HG03354 (cell line): ENCODE data around the gene ABCB6.

Source experiments
- ATAC-seq: cut with Tn5 transposase; IDR thresholded peaks from one replicate; pipeline ENCODE4 v1.9.1; 2021; ENCODE audit warnings: mild to moderate bottlenecking; ENCODE audit not compliant: unreplicated experiment, poor library complexity, severe bottlenecking

Gene ABCB6

DNA sequence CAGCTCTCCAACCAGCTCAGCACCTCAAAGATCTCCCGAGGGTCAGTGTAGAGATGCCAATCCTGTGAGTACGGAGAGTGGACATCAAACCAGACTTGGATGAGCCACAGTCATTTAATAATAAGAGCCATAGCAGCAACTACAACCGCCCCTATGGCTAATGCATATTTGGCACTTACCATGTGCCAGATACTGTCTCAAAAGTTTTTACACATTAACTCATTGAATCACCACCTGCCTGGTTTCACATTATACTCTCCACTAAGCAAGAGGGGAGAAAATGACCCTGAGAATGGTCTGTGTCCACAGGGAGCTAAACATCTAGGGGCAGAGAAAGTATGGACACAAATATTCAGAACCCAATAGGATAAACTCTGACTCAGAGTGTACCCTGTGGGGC, 44.6 kb downstream of the ABCB6 start:
- no peak for ATAC-seq

DNA sequence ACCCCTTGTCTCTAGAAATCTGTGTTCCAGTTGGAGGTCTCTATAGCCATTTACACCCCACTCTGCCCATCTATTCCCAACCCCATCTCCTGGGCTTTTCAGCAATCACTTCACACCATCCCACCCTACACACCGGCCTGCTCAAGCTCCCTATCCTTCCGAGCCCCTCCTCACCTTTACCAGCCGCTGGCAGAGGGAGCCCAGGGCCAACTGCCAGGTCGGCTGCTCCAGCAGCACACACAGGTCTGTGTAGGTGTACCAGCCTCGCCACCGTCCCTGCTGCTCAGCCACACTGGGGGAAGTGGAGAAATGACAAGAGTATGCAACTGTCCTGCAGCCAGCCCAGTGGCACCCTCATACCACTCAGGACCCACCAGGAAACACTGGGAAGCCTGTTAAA, 45.6 kb downstream of the ABCB6 start:
- ATAC-seq = no peak

DNA sequence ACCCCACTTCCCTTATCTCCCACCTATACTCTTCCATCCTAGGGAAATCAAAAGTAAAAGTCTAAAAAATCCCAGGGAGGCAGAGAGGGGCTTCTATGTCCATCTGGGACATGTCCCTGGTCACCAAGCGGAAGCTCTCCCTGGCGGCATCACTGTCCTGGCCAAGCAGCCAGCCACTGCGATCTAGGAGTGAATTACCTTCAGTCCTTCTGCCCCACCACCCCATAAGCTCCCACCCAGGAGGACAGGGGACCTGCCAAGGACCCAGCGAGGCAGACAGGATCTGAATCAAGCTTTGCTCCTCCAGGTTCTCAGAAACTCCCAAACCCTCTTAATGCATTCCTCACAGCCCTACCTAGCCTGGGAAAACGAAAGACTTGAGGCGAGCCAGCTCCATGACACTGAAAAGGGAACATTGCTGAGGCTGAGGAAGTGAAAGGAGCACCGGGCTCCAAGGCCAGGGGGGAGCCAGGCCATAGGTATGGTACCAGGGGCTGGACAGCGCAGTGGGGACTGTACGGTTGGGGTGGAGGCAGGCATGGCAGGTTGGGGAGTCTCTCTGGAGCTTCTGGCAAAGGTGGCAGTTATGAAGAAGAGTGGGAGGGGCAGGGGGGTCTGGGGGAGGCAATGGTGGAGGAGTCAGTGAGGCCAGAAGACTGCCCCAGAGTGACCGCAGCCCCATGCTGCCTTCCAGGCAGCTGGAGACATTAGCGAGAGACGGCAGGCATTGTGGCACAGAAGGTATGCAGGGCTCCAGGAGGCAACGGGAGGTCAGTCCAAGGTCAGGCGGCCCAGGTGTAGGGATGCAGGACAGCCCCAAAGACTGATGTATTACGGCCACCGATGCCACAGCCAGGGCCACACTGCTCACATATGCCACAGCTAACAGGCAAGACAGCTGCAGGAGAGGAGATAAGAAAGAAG, 46.3 kb downstream of the ABCB6 start:
- ATAC-seq = no peak

DNA sequence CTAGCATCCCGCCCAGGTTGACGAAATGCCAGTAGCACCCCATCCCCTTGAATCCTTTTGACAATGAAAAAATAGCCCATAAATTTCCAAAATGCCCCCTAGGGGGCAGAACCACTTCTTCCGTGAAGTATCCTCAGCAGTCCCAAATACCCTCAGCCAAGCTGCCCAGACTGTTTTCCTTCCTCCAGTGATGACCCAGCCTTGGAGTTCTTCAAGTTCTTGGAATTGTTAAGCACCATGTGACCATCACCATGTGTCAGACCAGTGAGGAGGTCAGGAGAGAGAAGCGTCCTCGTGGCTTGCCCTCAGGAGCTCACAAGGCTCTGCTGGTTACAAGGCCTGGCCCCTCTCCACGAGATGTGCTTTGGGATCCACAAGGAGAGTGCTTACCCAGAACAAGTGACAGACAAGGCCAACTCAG, 47.5 kb downstream of the ABCB6 start:
- no peak for ATAC-seq

DNA sequence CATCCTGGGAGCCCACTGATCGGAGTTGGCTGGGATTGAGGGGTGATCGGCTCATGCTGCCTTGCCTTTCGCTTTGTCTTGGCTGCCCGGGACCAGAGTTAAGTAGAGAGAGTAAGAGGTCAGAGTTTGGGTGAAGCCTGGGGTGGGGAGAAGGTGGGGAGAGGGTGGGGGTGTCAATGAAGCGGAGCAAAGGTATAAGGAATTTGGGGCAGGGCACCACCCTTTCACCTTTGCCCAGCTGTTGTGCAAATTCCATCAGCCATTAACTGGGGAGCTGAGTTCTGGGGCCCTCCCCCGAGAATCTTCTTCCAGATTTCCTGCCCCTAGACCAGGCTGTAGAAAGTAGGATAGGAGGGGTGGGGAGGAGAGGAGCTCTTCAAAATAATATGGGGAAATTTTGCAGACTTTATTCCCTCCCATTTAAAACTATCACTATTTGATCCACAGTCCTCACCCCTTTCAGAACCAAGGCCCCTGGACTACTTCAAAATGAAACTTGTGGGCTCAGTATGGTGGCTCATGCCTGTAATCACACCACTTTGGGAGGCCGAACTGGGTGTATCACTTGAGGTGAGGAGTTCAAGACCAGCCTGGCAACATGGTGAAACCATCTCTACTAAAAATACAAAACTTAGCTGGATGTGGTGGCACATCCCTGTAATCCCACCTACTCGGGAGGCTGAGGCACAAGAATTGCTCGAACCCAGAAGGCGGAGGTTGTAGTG, 48.7 kb downstream of the ABCB6 start, which contains the start of gene SLC23A3:
Gene SLC23A3, minus strand, starts transcription at position 100 of the 725 bp plus-strand sequence. Its CDS starts 45 bp downstream, at position 55.
- no peak for ATAC-seq

DNA sequence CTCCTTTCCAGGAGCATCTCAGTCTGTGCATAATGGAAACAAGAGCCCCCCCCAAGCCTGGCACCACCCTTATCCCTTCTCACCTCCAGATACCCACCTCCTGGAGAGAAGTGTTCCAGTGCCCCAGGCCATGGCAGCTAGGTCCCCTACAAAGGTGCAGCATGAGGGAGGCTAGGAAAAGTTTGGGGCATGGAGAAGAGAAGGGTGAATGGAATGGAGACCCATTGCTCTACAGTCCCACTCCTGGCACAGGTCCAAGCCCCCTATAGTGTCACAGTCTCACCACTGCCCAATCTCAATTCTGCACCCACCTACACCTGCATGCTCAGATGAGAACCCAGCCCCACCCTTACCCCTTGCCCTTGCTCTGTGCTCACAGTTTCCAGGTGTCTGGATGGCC, 49.8 kb downstream of the ABCB6 start:
- no peak for ATAC-seq

DNA sequence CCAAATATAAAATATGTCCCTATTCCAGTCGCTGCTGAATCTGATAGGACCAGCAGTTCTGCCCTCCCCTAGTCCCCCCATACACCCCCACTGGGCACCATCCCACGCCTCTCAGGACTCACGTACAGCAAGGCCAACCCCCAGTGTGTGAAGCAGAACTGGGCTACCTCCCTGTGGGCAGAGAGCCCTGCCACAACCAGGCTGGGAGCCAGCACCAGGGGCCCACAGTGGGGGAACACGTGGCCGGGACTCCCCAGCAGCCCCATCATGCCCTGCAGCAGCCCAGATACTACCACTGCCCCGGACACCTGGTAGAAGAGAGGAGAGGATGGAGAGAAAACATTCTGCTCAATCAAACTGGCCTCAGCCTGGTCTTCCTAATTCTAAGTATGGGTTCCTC, 50.2 kb downstream of the ABCB6 start:
- ATAC-seq = no peak

DNA sequence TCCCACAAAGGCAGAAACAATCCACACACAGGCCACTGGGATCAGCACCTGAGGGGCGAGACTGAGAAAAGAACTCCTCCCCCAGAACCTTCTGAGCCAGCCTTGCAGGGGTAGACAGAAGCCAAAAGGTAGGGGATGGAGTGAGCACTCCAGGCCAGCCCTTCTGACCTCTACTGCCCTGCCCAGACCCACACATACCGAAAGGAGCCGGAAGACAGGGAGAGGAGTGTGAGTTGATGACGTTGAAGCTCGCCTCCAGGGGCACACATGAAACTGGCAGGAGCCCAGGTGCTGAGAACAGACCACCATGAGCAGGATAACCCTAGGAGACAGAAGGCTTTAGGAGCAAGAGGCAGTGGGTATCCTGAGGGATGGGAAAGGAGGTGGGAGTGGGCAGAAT, 50.8 kb downstream of the ABCB6 start:
- no peak for ATAC-seq

DNA sequence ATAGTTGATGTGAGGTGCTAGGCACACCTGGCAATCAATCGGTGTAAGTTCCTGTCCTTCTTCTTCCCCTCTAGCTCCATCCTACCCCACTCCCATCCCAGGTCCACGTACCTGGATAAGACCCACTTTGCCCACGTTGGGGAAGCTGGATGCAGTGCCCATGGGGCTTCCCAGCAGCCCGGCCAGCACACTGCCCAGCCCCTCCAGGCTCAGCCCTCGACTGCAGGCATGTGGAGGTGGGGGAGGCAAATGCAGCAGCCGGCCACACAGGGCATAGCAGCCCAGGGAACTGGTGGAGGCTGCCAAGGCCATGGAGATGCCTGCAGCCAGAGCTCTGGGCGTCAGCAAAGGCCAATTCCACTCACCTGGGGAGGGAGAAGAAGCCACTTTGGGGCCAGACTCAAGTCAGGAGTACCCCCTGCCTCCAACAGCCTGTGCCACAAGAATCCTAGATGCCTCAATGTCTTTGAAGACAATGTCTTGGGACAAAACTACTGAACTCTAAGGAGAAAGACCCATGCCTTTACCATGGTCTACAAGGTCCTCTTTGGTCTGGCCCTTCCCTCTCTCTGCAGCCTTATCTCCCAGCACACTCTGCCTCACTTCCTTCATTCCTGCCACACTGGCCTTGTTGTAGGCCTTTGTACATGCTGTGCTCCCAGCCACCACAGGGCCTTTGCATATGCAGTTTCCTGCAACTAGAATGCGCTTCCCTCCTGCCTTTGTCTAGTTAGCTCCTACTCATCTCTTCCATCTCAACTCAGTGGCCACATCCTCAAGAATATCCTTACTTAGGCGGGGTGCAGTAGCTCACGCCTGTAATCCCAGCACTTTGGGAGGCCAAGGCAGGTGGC, 53.5 kb downstream of the ABCB6 start:
- ATAC-seq = no peak

DNA sequence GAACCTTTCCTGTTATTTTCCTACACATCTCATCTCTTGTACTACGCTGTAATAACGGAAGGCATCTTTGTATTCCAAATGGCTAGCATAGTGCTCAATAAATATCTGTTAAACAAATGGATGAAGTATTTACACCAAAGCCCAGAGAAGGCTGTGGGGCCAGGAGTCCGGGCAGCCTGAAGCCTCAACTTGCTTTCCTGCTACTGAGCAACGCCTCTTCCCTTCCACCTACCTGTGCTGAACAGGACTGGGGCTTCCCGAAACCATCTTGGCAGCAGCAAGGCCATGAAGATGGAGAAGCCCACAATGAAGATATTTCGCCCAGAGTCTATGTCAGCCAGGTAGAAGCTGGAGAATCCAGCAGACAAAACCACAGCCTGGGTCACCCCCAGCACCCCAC, 55.6 kb downstream of the ABCB6 start:
- ATAC-seq = no peak

DNA sequence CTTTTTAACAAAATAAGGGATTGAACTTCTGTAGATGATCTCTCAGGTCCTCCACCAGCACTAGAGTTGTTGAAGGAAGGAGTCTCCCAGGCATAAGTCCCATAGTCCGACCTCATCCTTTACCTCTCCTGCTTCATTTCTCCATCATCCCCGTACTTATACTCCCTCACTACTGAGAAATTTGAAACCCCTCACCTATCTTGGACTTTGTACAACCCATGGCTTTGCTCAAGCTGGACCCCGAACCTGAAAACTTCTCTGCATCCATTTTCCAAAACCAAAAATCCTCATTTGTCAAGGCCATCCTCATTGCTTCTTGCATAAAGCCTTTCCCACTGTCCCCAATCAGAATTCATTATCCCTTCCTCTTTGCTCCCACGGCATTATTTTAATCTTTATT, 57.7 kb downstream of the ABCB6 start:
- no peak for ATAC-seq

DNA sequence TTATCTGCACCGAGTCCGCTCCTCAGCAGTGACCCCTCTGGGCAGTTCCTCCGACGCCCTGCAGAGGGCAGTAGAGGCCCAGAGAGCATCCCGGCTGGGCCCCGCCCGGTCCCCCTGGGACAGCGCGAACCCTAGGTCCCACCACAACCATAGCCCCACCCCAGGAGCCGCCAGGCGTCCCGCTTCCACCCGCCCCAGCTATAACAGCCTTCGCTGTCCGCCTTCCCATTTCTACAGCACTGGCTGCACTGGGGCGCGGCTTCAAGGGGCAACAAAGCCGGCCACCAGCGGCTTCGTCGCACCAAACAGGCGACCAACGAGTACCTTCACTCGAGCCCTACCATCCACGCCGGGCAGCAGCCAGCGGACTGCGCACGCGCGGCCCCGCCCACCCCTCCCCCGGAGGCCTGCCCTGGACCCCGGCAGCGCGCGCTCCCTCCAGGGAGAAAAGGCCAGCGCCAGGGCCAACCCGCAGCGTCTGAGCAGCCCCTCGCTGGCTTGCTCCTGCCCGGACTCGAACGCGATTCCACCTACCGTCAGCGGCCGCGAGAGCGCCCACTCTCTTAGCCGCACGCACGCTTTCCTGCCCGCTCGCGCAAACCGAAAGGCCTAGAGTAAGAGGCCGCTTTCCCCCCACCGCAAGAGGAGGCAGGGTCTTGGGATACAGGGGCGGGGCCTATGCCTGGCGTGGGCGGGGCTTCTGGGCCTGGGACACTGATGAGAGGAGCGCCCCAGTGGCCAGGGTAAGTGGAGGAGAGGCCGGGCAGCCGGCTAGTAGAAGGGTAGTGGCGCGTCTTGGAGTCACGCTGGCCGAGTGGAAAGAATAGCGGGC, 58.4 kb downstream of the ABCB6 start, which contains the start of gene NHEJ1:
Gene NHEJ1, minus strand, starts transcription at position 630 of the 832 bp plus-strand sequence. CDS start 2,453 bp downstream, outside the sequence.
- ATAC-seq = peak; percentile 86
